Panc1 (cell line): ENCODE results near the gene FUT1. TPM values are rescaled to one million over a fixed set of nuclear protein-coding genes. Genes with fewer than 3 reads are reported as not detected.

Experiments
- ATAC-seq: fragments of 200-7000 bp; cut with Tn5 transposase; 2 replicates; pipeline ENCODE4 v1.9.1; 2020; ENCODE audit warnings: mild to moderate bottlenecking, moderate library complexity
- BruUV-seq: library from RNA; stranded (reverse); fragments of 400-500 nt; replicated peaks from 2 replicates; lab custom pipeline; 2021; lab: Mats Ljungman, UMichigan
- CTCF ChIA-PET: fragments of 300-600 bp; sonication (Branson Sonifier 250); formaldehyde crosslinking; loops from one replicate; lab custom pipeline; 2022; ENCODE audit warnings: antibody characterized with exemption; lab: Charles Lee
- POLR2A ChIA-PET: fragments of 300-600 bp; sonication (Branson Sonifier 250); formaldehyde crosslinking; loops from one replicate; lab custom pipeline; 2022; ENCODE audit warnings: antibody characterized with exemption; lab: Charles Lee
- DNase-seq: peaks from one replicate; pipeline ENCODE4 v3.0.0-alpha.2; 2010; ENCODE audit warnings: low read depth, low spot score
- H3K27ac ChIP-seq: 2 replicates; pipeline ENCODE4 v1.5.1; 2011; ENCODE audit warnings: mild to moderate bottlenecking, low read length, inconsistent platforms
- H3K27me3 ChIP-seq: fragments of 200-500 bp; sonication (Bioruptor generic); 2 replicates; pipeline ENCODE4 v1.6.0; 2014; ENCODE audit warnings: low read length, inconsistent platforms; ENCODE audit not compliant: control insufficient read depth, insufficient read depth
- H3K36me3 ChIP-seq: fragments of 200-500 bp; sonication (Bioruptor generic); 2 replicates; pipeline ENCODE4 v1.5.1; 2014; ENCODE audit warnings: inconsistent platforms, mild to moderate bottlenecking, low read length, moderate library complexity; ENCODE audit not compliant: control insufficient read depth, insufficient read depth
- H3K4me1 ChIP-seq: 2 replicates; pipeline ENCODE4 v1.5.1; 2011; ENCODE audit warnings: inconsistent platforms, mild to moderate bottlenecking, low read length, moderate library complexity; ENCODE audit not compliant: control insufficient read depth, insufficient read depth
- H3K4me3 ChIP-seq, 2 experiments: 2 replicates each; pipeline ENCODE4 v1.5.1; 2011 to 2012; ENCODE audit warnings: low read depth in 2 of 2, low read length in 2 of 2, mild to moderate bottlenecking in 2 of 2, inconsistent platforms in 1 of 2, moderate library complexity in 1 of 2
- H3K9me3 ChIP-seq: fragments of 200-500 bp; sonication (Bioruptor generic); 2 replicates; pipeline ENCODE4 v1.5.1; 2014; ENCODE audit warnings: low read depth, mild to moderate bottlenecking, inconsistent platforms, low read length, moderate library complexity; ENCODE audit not compliant: control insufficient read depth, insufficient read depth
- POLR2AphosphoS5 ChIP-seq: IDR thresholded peaks from 2 replicates; pipeline ENCODE4 v1.6.1; 2012; ENCODE audit warnings: mild to moderate bottlenecking, low read depth, low read length, moderate library complexity
- SIN3A ChIP-seq: IDR thresholded peaks from 2 replicates; pipeline ENCODE4 v1.6.1; 2012; ENCODE audit warnings: low read depth, mild to moderate bottlenecking, low read length, moderate library complexity, borderline replicate concordance; ENCODE audit not compliant: insufficient read depth
- TCF7L2 ChIP-seq: IDR thresholded peaks from 2 replicates; pipeline ENCODE4 v1.6.1; 2011; ENCODE audit warnings: mild to moderate bottlenecking, low read depth, low read length, inconsistent platforms
- in situ Hi-C: cut with HindIII; loops from 2 replicates; pipeline ENCODE4 v1.10.0; 2016; ENCODE audit warnings: low sequenced_read_pairs, low pct_unique_long_range_greater_than_20kb
- intact Hi-C: fragments of 100-400 bp; cut with micrococcal nuclease; formaldehyde crosslinking; loops from one replicate; pipeline ENCODE4 v1.10.0; 2022; ENCODE audit not compliant: unreplicated experiment
- total RNA-seq: library from RNA; stranded (reverse); gene quantifications from one replicate; pipeline ENCODE4 v1.2.1, GENCODE V29; 2021; ENCODE audit not compliant: unreplicated experiment
- TF ChIP-seq, protein P1 (sequence below): fragments of 450-650 bp; IDR thresholded peaks from 2 replicates; pipeline ENCODE4 v1.5.1; 2017; ENCODE audit warnings: mild to moderate bottlenecking
- TF ChIP-seq, protein P2 (sequence below), 2 experiments: IDR thresholded peaks; 2 replicates each; pipeline ENCODE4 v1.6.1; 2011 to 2012; ENCODE audit warnings: low read depth in 2 of 2, control low read depth in 1 of 2, low read length in 1 of 2, mild to moderate bottlenecking in 1 of 2, moderate library complexity in 1 of 2; ENCODE audit not compliant: insufficient read depth in 1 of 2

The FUT1 gene
- total RNA-seq, 1 experiment from 2014 or later, result 0.13 TPM

DNA sequence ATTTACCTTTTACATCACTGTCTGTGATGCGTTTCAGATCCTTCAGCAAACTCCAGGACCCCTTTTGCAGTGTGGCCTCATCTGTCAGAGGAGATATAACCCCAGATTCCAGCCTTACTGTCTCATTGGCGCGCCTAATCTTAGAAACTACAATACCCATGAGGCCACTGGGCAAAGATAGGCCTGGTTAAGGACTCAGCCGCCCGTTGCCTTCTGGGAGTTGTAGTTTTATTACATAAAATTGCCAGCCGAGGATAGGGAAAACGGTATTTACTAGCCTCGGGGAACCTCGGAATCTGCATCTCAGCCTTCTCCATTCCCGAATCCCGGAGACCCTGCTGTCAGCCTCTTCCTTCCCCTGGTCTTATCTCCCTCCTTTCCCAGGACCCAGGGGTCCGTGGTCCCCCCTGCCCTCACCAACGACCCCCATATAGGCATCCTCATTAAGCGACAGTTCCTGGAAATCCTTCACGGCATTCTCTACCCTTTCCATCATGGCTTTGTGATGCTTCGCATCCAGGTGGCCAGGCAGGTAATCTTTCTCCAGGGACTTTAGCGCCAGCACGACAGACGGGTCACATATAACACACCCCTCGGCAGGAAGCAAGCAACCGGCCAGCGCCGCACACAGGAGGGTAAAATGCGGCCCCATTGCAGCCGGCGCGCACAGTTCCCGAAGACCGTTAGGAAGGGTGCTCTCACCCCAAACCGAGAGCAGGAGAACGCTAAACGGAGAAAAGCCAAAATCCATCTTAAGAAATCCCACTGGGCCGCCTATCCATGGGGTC, 7.0 kb downstream of the FUT1 start:
- intact Hi-C loops, result no loop called here
- no peak overlapping the region; a peak in 1 of 4 replicates for H3K4me3 ChIP-seq
- ATAC-seq (peak; percentile 83), DNase-seq (no peak)
- no TSS peak for BruUV-seq
- no peaks in the 10 kb centered on the region for H3K9me3 ChIP-seq
- H3K27me3 ChIP-seq, result no peaks in the 10 kb centered on the region
- no peaks in the 10 kb centered on the region; the same call in 1 of the 2 replicates for H3K4me1 ChIP-seq
- in situ Hi-C loops, result no loop called here
- no peak overlapping the region for H3K27ac ChIP-seq
- no peaks in the 10 kb centered on the region for H3K36me3 ChIP-seq
- ChIA-PET POLR2A (no interaction called here), CTCF (no interaction called here)
- TF ChIP-seq, protein P1, sequence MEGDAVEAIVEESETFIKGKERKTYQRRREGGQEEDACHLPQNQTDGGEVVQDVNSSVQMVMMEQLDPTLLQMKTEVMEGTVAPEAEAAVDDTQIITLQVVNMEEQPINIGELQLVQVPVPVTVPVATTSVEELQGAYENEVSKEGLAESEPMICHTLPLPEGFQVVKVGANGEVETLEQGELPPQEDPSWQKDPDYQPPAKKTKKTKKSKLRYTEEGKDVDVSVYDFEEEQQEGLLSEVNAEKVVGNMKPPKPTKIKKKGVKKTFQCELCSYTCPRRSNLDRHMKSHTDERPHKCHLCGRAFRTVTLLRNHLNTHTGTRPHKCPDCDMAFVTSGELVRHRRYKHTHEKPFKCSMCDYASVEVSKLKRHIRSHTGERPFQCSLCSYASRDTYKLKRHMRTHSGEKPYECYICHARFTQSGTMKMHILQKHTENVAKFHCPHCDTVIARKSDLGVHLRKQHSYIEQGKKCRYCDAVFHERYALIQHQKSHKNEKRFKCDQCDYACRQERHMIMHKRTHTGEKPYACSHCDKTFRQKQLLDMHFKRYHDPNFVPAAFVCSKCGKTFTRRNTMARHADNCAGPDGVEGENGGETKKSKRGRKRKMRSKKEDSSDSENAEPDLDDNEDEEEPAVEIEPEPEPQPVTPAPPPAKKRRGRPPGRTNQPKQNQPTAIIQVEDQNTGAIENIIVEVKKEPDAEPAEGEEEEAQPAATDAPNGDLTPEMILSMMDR, result no peak
- TF ChIP-seq SIN3A, result no peak
- TF ChIP-seq, protein P2, sequence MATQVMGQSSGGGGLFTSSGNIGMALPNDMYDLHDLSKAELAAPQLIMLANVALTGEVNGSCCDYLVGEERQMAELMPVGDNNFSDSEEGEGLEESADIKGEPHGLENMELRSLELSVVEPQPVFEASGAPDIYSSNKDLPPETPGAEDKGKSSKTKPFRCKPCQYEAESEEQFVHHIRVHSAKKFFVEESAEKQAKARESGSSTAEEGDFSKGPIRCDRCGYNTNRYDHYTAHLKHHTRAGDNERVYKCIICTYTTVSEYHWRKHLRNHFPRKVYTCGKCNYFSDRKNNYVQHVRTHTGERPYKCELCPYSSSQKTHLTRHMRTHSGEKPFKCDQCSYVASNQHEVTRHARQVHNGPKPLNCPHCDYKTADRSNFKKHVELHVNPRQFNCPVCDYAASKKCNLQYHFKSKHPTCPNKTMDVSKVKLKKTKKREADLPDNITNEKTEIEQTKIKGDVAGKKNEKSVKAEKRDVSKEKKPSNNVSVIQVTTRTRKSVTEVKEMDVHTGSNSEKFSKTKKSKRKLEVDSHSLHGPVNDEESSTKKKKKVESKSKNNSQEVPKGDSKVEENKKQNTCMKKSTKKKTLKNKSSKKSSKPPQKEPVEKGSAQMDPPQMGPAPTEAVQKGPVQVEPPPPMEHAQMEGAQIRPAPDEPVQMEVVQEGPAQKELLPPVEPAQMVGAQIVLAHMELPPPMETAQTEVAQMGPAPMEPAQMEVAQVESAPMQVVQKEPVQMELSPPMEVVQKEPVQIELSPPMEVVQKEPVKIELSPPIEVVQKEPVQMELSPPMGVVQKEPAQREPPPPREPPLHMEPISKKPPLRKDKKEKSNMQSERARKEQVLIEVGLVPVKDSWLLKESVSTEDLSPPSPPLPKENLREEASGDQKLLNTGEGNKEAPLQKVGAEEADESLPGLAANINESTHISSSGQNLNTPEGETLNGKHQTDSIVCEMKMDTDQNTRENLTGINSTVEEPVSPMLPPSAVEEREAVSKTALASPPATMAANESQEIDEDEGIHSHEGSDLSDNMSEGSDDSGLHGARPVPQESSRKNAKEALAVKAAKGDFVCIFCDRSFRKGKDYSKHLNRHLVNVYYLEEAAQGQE (IDR thresholded peaks at IDR 0.05; ENCODE audit: insufficient read depth in 1 of 2, low read depth in 2 of 2, low read length in 1 of 2), result no peak
- no peak for TF ChIP-seq TCF7L2
- TF ChIP-seq POLR2AphosphoS5, result no peak

DNA sequence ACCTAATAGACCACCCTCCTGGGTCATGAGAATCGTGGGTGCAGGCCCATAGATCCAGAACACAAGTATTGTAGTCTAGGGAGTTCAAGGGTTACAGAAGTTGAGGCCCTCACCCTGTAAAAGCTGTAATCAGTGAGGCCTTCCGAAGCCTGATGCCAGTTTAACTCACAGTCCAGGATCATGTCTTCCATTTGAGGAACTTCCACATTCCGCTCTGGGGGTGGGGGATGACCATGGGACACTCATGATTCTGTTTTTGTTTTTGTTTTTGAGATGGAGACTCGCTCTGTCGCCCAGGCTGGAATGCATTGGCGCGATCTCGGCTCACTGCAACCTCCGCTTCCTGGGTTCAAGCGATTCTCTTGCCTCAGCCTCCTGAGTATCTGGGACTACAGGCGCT, 10.3 kb downstream of the FUT1 start:
- TF ChIP-seq SIN3A, result no peak
- no peak for TF ChIP-seq POLR2AphosphoS5
- TF ChIP-seq TCF7L2, result no peak
- Histone ChIP-seq H3K9me3 (no peaks in the 10 kb centered on the region), H3K27me3 (no peaks in the 10 kb centered on the region), H3K4me1 (no peaks in the 10 kb centered on the region; the same call in 1 of the 2 replicates), H3K27ac (no peak overlapping the region), H3K36me3 (no peaks in the 10 kb centered on the region), H3K4me3 (no peak overlapping the region)
- no TSS peak for BruUV-seq
- ChIA-PET CTCF (no interaction called here), POLR2A (no interaction called here)
- DNase-seq (no peak), ATAC-seq (no peak)
- in situ Hi-C loops, result no loop called here
- intact Hi-C loops, result no loop called here
